Measurements from ENCODE around the gene TRIM24. TPM values are rescaled to one million over a fixed set of nuclear protein-coding genes. Genes with fewer than 3 reads are reported as not detected.
"Not testable (repeated sequence)": the region's sequence is repeated elsewhere in the genome, so short reads cannot be mapped to it uniquely, and the experiment has no call there.

The TRIM24 gene
- polyA plus RNA-seq, 3 donors: 4.3 to 6.9 (median 5.0) TPM

DNA sequence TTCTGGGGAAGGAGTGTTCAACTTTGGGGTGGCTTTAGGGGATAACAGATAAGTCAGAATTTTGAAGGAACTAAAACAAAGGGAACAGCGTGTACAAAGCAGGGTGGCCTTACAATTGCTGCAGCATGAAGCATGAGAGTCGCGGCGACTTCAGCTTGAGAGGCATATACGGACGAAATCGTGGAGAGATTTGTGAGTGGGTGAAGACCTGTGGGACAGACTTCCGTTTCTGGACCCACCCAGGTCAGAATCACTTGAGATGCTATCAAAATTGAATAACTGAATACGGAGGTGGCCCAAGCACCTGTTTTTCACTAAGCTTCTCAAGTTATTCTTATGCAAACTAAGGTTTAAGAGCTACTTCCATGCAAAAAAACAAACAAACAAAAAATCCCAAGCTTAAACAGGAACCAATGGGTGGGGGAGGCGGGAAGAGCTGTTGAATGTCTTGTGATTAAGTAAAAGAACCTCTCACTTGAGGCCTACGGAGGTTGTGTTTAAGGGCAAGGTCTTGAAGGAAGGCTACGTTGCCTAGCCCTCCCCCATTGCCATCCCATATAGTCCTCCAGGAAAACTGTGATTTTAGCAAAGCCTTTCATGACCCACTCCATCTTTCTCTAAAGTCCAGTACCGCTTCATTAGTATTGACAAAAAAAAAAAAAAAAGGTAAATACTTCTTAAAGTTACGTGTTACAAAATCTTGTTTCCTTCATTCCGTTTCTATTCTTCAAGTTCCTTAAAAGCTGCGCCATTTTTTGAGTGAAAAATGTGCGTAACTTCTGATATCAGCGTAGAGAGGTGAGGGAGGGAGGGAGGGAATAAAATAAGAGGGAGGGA, 1.3 kb upstream of the TRIM24 start:
- WGBS, 3 donors: 69 to 84% (median 70%) methylated on average over 18 of the region's 18 CpGs
- H3K27ac ChIP-seq (ENCODE audit: low read depth, low read length): no peak overlapping the region

DNA sequence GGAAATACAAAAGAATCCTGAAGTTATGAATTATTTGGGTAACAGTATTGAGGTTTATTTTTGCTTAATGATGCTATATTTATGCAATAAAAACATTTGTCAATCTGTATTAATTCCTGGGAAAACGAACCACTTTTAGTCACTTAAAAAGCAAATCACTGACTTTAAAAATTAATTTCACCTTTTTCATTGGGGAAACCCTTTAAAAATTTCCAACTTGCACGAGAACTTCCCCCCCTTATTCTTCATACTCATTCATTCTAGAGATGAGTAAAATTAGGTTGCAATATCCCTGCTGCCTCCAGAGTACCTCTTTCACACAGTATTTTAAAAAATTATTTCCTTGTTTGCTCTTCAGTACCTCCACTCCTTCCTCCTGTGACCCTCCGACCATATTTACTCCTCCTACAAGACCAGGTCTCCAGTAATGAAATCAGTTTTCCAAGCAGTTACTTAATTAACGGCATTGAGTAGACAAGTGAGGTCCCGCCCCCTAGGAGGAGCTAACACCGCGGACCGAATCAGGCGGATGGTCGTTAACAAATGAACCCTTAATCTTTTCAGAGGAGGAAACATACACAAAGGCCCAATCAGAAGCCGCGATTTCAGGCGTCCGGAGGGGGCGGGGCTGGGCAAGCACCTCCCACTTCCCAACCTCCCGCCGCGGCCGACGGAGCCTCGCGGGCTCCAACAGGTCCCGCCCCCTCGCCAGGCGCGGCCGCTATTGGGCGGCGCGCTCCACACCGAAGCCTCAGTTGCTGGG, 465 bp upstream of the TRIM24 start:
- WGBS, 3 donors: 1 to 3% (median 2%) methylated on average over 29 to 31 of the region's 31 CpGs
- H3K27ac ChIP-seq (ENCODE audit: low read depth, low read length): no peak overlapping the region

DNA sequence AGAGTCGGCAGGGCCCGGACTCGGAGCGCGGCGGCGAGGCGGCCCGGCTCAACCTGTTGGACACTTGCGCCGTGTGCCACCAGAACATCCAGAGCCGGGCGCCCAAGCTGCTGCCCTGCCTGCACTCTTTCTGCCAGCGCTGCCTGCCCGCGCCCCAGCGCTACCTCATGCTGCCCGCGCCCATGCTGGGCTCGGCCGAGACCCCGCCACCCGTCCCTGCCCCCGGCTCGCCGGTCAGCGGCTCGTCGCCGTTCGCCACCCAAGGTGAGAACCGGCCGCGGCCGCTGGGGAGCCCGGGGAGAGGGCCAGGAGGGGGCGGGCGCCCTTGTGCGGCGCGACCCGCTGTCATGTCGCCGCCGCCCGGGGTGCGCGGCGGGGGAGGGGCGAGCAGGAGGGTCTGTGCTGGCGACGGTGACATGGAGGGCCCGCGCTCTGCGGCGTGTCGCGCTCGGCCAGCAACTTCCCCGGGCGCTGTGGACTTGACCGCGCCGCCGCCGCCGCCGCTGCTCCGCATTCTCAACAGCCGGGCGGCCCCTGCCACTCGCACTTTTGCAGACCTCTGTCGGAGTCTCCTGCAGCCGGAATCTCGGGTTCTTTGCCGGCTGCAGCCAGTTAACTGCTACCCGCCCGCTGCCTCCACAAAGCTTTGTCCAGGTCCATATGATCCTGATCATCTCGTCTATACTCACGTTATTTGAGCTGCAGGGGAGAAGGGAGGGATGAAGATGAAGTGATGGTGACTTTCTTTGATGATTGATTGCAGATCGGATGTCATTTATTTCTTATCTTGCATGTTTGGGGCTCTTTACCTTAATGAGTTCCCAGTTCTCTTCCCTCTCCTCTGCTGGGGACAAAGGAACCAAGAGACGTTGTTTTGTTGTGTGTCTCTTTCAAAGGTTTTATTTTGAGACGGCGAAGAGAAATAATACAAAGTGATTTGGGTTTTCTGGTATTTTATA, 869 bp downstream of the TRIM24 start:
- 0 to 1% (median 0%) methylated on average over 63 to 84 of the region's 84 CpGs for WGBS, 3 donors
- H3K27ac ChIP-seq (ENCODE audit: low read depth, low read length): peak overlapping the region; percentile 68

DNA sequence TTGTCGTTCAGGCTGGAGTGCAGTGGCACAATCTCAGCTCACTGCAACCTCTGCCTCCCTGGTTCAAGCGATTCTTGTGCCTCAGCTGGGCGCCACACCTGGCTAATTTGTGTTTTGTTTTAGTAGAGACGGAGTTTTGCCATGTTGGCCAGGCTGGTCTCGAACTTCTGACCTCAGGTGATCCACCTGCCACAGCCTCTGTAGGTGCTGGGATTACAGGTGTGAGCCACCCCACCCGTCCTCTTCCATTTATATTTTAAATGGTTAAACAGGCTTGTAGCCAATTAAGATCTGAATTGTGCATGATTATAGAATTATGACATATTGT, 3.2 kb downstream of the TRIM24 start:
- WGBS, 3 donors: 94 to 98% (median 97%) methylated on average over 6 of the region's 6 CpGs
- not testable (repeated sequence) for H3K27ac ChIP-seq (ENCODE audit: low read depth, low read length)

GRCh38 chr7:138465046-138465445, 5.0 kb downstream of the TRIM24 start:
- 51 to 75% (median 71%) methylated on average over 3 of the region's 3 CpGs for WGBS, 3 donors
- H3K27ac ChIP-seq (ENCODE audit: low read depth, low read length): no peak overlapping the region

DNA sequence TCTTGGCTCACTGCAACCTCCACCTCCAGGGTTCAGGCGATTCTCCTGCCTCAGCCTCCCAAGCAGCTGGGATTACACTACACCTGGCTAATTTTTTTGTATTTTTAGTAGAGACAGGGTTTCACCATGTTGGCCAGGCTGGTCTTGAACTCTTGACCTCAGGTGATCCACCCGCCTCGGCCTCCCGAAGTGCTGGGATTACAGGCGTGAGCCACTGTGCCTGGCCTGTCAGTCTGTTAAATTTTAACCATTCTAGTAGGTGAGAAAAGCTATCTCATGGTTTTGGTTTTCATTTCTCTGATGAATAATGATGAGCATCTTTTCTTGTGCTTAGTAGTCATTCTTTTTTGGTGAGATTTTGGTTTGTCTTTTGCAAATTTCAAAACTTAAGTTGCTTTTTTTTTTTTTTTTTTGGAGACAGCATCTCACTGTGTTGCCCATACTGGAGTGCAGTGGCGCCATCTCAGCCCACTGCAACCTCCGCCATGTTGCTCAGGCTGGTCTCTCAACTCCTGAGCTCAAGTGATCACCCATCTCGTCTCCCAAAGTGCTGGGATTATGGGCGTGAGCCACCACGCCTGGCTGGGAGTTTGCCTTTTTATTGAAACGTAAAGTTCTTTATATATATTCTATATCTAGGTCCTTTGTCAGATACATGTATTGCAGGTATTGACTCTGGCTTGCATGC, 6.2 kb downstream of the TRIM24 start:
- not testable (repeated sequence) for H3K27ac ChIP-seq (ENCODE audit: low read depth, low read length)
- WGBS, 3 donors: 74 to 98% (median 91%) methylated on average over 11 of the region's 11 CpGs

DNA sequence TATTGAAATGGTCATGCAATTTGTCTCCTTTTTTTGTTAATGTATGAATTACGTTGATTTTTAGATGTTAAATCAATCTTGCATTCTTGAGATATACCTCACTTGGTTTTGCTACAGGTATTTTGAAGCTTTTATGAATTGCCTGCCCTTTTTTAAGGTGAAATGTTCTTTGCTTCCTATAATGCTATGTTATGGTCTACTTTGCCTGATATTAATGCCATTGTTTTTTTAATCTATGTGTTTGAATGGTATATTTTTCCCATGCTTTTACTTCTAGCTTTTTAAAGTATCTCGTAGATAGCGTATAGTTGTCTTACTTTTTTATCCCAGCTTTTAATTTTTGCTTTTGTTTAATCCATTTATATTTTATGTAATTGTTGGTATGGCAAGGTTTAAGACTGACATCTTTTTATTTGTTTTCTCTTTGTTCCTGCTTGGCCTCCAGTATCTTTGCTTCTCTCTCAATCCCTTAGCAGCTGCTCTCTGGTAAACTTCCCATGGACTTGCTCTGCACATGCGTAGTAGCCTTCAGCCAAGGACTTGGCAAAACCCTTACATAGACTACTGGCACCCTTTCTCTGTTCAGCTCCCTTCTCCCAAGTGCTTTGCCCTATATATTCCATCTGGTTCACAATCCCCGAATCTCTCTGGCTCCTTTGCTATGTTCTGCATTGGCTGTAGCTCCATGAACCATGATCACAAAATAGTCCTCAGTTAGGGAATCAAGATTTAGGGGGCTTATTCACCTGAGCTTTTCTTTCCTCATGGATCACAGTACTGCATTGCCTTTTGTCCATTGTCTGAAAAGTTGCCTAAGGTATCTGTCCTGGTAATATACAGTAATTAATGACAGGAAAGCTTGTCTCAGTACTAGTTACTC, 8.4 kb downstream of the TRIM24 start:
- H3K27ac ChIP-seq (ENCODE audit: low read depth, low read length): no peak overlapping the region
- WGBS, 3 donors: 41 to 85% (median 83%) methylated on average over 5 of the region's 5 CpGs

DNA sequence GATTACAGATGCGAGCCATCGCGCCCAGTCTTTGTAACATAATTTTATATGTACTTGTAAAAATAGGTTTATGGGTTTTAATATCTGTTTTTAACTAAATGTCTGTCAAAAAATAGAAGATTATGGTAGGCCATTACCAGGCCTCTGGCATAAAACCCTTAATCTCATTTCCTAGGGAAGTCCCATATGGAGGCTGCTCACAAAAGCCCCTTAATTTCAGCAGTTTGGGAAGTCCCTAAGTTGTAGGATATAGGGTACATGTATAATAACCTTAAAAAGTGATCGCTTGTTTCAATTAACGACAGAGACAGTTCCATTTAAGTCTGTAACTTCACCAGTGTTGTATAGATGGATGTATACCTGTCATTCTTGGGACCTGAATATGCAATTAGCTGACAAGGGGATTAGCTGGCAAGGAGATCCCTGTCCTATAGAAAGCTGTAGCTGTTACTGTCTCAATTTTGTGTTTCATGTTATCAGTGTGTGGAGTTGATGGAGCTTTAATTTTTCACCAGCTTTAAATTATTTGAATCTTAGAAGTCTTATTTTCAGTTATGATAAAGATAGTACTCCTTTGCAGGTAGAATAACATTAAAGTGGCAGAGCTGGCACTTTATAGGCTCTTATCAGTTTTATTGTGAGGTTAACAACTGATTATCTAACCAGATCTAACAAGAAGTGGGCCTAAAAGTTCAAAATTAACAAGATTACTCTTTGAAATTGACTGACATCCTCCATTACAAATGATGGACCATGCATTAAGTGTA, 10.5 kb downstream of the TRIM24 start:
- 85 to 97% (median 95%) methylated on average over 5 of the region's 5 CpGs for WGBS, 3 donors
- H3K27ac ChIP-seq (ENCODE audit: low read depth, low read length): no peak overlapping the region

GRCh38 chr7:138472292-138473079, 12.4 kb downstream of the TRIM24 start:
- no peak overlapping the region for H3K27ac ChIP-seq (ENCODE audit: low read depth, low read length)
- 89 to 96% (median 95%) methylated on average over 7 of the region's 7 CpGs for whole genome bisulfite sequencing, 3 donors

DNA sequence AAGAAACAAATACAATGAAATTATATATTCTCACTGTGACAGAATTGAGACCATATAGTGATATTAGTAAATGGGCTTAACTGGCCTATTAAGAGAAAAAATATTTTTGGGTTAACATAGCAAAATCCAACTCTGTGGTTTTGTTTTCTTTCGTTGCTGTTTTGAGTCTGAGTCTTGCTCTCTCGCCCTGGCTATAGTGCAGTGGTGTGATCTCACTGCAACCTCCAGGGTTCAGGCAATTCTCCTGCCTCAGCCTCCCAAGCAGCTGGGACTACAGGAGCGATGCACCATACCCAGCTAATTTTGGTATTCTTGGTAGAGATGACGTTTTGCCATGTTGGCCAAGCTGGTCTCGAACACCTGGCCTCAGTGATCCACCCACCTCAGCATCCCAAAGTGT, 15.3 kb downstream of the TRIM24 start:
- 88 to 94% (median 89%) methylated on average over 5 of the region's 5 CpGs for WGBS, 3 donors

DNA sequence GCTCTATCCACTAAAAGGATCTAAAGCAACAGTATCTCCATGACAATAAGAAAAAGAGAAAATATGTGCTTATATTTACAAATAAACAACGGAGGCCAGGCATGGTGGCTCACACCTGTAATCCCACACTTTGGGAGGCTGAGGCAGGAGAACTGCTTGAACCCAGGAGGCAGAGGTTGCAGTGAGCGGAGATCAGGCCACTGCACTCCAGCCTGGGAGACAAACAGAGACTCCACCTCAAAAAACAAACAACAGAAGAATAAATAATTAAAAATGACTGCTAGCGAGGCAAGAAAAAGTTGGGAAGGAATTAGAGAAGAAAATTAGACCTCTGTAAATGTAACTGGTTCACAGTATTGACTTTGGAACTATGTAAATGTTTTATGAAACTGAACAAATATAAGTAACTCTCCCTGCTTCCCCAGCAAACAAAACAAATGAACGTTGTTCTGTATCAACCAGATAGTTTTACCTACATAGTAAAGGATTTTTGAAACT, 17.1 kb downstream of the TRIM24 start:
- 21 to 77% (median 64%) methylated on average over 4 of the region's 4 CpGs for WGBS, 3 donors
- H3K27ac ChIP-seq (ENCODE audit: low read depth, low read length): no peak overlapping the region

More for the DNA sequence above, 15.3 kb downstream of the TRIM24 start:
- H3K27ac ChIP-seq (ENCODE audit: low read depth, low read length): no peak overlapping the region

GRCh38 chr7:138477581-138477980, 17.5 kb downstream of the TRIM24 start:
- WGBS, 3 donors: 38 to 92% (median 85%) methylated on average over 1 of the region's 1 CpG
- no peak overlapping the region for H3K27ac ChIP-seq (ENCODE audit: low read depth, low read length)

DNA sequence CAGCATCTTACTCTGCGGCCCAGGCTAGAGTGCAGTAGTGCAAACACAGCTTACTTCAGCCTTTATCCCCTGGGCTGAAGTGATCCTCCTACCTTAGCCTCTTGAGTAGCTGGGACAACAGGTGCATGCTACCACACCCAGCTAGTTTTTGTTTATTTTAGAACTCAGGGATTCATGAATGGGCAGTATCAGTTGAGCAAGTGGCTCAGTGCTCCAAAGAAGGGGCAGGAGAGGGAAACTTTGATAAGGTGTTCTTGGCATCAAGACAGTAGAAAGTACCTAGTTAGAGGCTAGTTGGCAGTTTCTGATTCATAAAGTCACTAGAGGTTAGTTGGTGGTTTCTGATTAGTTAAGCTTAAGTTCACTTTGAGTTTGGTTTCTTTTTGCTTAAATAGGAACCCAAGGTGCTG, 18.4 kb downstream of the TRIM24 start:
- 65 to 94% (median 88%) methylated on average over 1 of the region's 1 CpG for whole genome bisulfite sequencing, 3 donors
- H3K27ac ChIP-seq (ENCODE audit: low read depth, low read length): no peak overlapping the region

DNA sequence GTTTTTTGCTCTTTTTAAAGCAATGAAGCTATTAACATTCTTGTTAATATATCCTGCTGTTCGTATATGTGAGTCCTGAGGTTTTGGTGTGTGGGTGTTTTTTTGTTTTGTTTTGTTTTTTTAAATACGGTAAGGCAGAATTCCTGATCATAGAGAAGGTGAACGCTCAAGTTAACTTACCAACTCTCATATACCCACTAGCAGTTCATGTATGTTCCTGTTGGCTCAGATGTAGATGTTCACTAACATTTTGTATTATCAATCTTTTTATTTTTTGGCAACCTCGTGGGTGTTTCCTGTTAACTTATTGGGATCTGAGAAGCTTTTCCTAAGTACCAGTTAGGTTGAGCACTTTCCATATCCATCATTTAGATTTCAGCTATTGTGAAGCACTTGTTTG, 20.5 kb downstream of the TRIM24 start:
- 57 to 69% (median 64%) methylated on average over 4 of the region's 4 CpGs for WGBS, 3 donors
- H3K27ac ChIP-seq (ENCODE audit: low read depth, low read length): no peak overlapping the region

GRCh38 chr7:138481447-138482380, 21.7 kb downstream of the TRIM24 start:
- 76 to 84% (median 76%) methylated on average over 11 of the region's 11 CpGs for WGBS, 3 donors

More at GRCh38 chr7:138481447-138482380, 21.7 kb downstream of the TRIM24 start:
- H3K27ac ChIP-seq (ENCODE audit: low read depth, low read length): no peak overlapping the region
